CD4-positive, alpha-beta T cell (primary cell): ENCODE results near the gene PZP. TPM values are rescaled to one million over a fixed set of nuclear protein-coding genes. Genes with fewer than 3 reads are reported as not detected.

ENCODE experiments used
- ATAC-seq: fragments of 200-7000 bp; cut with Tn5 transposase; one replicate; pipeline ENCODE4 v1.10.0; 2022; ENCODE audit warnings: mild to moderate bottlenecking; ENCODE audit not compliant: poor library complexity
- CTCF ChIA-PET: fragments of 350-600 bp; sonication (Branson Sonifier 250); formaldehyde crosslinking; loops from one replicate; lab custom pipeline; 2021; ENCODE audit warnings: antibody characterized with exemption, inconsistent platforms; lab: Charles Lee
- POLR2A ChIA-PET: fragments of 350-600 bp; sonication (Branson Sonifier 250); formaldehyde crosslinking; loops from one replicate; lab custom pipeline; 2021; ENCODE audit warnings: antibody characterized with exemption, inconsistent platforms; lab: Charles Lee
- DNase-seq, 14 experiments: peaks; one replicate each; pipeline ENCODE4 v3.0.0-alpha.2; 2013 to 2020; ENCODE audit warnings: mixed read lengths in 2 of 14
- H3K27ac ChIP-seq, 2 donors: one replicate each; pipeline versions ENCODE4 v1.5.1 to v1.7.0; 2013; ENCODE audit warnings: low read length in 2 of 2, low read depth in 1 of 2, mild to moderate bottlenecking in 1 of 2
- H3K27me3 ChIP-seq, 2 experiments: 1 replicate in 1 of 2; 2 replicates in 1 of 2; pipeline versions ENCODE4 v1.6.1 to v1.7.0; 2013; ENCODE audit warnings: low read length in 2 of 2, control low read depth in 1 of 2, mild to moderate bottlenecking in 1 of 2, moderate library complexity in 1 of 2; ENCODE audit not compliant: insufficient read depth in 2 of 2, control insufficient read depth in 1 of 2
- H3K36me3 ChIP-seq: one replicate; pipeline ENCODE4 v1.6.1; 2013; ENCODE audit warnings: low read length, control low read depth; ENCODE audit not compliant: insufficient read depth
- H3K4me1 ChIP-seq: one replicate; pipeline ENCODE4 v1.6.1; 2013; ENCODE audit warnings: low read length, control low read depth; ENCODE audit not compliant: insufficient read depth
- H3K4me3 ChIP-seq: one replicate; pipeline ENCODE4 v1.5.1; 2013; ENCODE audit warnings: mild to moderate bottlenecking, low read length, moderate library complexity
- H3K9me3 ChIP-seq, 2 experiments: 1 replicate in 1 of 2; 2 replicates in 1 of 2; pipeline versions ENCODE4 v1.6.1 to v1.7.0; 2013; ENCODE audit warnings: low read length in 2 of 2, mild to moderate bottlenecking in 2 of 2, control low read depth in 1 of 2, moderate library complexity in 1 of 2; ENCODE audit not compliant: control insufficient read depth in 1 of 2, insufficient read depth in 1 of 2
- H3K27ac Mint-ChIP-seq: one replicate; pipeline ENCODE4 v1.8.0; 2020; ENCODE audit warnings: mixed read lengths
- H3K27me3 Mint-ChIP-seq: one replicate; pipeline ENCODE4 v1.8.0; 2021; ENCODE audit warnings: mixed read lengths
- H3K36me3 Mint-ChIP-seq: one replicate; pipeline ENCODE4 v1.8.0; 2021; ENCODE audit warnings: low read depth, mixed read lengths
- H3K4me1 Mint-ChIP-seq: one replicate; pipeline ENCODE4 v1.8.0; 2021; ENCODE audit warnings: low read depth, mixed read lengths
- H3K4me3 Mint-ChIP-seq: one replicate; pipeline ENCODE4 v1.8.0; 2020; ENCODE audit warnings: mild to moderate bottlenecking, mixed read lengths
- H3K9me3 Mint-ChIP-seq: one replicate; pipeline ENCODE4 v1.8.0; 2020; ENCODE audit warnings: mixed read lengths
- intact Hi-C, 2 experiments: fragments of 100-400 bp; cut with DNase I in 1 of 2; cut with micrococcal nuclease in 1 of 2; formaldehyde crosslinking; loops; one replicate each; pipeline versions ENCODE4 v1.15.1 to v1.9.0; 2023 to 2025; cut with DNase I, micrococcal nuclease
- total RNA-seq, 174 experiments: library from RNA in 2 of 174; stranded (reverse) in 2 of 174; gene quantifications; one replicate each; pipeline ENCODE4 v1.2.3 and lab custom pipeline; 2021 to 2026
- TF ChIP-seq, protein P1 (sequence below): fragments of 200-600 bp; IDR thresholded peaks from one replicate; pipeline ENCODE4 v1.8.0; 2022; ENCODE audit warnings: antibody characterized with exemption, mild to moderate bottlenecking

The PZP gene
- total RNA-seq, 2 experiments from 2014 or later, result not detected

DNA sequence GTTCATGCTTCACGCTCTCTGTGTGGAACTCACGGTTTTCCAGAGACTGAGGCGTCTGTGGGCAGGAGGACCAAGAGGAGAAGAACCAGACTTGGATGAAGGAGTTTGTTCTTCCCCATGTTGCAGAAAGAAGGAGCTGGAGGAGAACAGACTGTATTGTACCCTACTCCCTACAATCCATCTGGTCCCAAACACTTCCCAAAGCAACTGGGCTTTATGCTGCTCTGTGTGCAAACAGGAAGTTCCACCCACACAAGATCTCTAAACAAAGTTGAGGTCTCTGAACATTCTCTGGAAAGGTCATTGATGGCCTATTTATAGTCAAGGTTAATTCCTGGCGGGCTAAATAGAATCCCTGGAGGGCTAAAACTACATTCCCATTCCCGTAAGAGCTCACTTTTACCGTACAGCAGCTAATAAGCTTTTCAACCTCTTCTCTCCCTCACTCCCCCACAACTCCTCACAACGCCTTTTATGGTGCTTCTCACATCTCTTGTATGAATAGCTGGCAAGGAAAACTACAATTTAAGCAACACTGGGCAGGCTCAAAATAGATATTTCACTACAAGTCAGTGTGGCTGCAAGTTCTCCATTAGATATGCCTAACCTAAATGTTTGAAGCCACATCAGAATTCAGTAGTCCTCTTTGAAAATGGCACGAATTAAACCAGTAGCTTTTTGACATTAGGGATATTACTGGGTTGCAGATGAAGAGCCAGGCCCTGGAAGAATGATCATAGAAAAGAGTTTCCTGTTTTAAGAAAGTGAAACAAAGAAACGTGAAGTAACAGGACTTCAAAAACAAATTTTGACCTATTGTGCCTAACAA, 92.2 kb downstream of the PZP start, which contains the start of gene A2M:
Gene A2M, minus strand, starts transcription at position 189 of the 829 bp plus-strand sequence. Its CDS starts 70 bp downstream, at position 119.
- peaks cover 6% of the 10 kb centered on the region for H3K4me1 ChIP-seq
- H3K4me3 ChIP-seq, result no peak within 1 kb of the TSS
- Mint-ChIP-seq H3K4me1 (peaks cover 12% of the 10 kb centered on the region), H3K36me3 (no peaks in the 10 kb centered on the region), H3K27me3 (no peaks in the 10 kb centered on the region), H3K27ac (no peak within 1 kb of the TSS), H3K4me3 (no peak within 1 kb of the TSS), H3K9me3 (no peaks in the 10 kb centered on the region)
- POLR2A ChIA-PET, result no interaction called here
- no peak within 1 kb of the TSS for H3K27ac ChIP-seq
- H3K27me3 ChIP-seq, result no peaks in the 10 kb centered on the region
- intact Hi-C loops, result no loop called here
- H3K36me3 ChIP-seq, result peaks cover 8% of the 10 kb centered on the region
- H3K9me3 ChIP-seq, result no peaks in the 10 kb centered on the region
- DNase-seq (no peak), ATAC-seq (no peak)
- CTCF ChIA-PET, result no interaction called here
- TF ChIP-seq, protein P1, sequence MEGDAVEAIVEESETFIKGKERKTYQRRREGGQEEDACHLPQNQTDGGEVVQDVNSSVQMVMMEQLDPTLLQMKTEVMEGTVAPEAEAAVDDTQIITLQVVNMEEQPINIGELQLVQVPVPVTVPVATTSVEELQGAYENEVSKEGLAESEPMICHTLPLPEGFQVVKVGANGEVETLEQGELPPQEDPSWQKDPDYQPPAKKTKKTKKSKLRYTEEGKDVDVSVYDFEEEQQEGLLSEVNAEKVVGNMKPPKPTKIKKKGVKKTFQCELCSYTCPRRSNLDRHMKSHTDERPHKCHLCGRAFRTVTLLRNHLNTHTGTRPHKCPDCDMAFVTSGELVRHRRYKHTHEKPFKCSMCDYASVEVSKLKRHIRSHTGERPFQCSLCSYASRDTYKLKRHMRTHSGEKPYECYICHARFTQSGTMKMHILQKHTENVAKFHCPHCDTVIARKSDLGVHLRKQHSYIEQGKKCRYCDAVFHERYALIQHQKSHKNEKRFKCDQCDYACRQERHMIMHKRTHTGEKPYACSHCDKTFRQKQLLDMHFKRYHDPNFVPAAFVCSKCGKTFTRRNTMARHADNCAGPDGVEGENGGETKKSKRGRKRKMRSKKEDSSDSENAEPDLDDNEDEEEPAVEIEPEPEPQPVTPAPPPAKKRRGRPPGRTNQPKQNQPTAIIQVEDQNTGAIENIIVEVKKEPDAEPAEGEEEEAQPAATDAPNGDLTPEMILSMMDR, result no peak

DNA sequence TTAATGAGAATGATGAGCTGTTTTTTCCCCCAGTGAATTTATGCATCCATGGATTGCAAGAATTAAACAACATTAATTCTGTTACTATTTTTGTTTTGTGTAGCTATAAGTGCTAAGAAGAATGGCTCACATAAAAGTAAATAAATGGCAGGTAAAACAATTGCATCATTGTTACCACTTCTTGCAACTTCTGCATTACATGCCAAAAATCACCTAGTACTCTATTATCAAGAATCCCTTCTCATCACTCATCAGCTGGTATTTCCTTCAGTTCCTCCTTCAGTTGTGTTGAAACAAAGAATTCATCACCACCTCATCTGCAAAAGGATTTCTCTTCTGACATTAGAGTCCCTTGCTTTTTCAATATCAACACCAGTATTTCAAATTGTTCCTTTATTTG, 93.2 kb downstream of the PZP start:
- DNase-seq (peak in 2 of 14 experiments; percentile 10 to 14), ATAC-seq (no peak)
- Histone ChIP-seq H3K9me3 (no peaks in the 10 kb centered on the region), H3K27me3 (no peaks in the 10 kb centered on the region), H3K4me1 (peaks cover 6% of the 10 kb centered on the region), H3K27ac (no peak overlapping the region), H3K36me3 (peaks cover 8% of the 10 kb centered on the region), H3K4me3 (no peak overlapping the region)
- ChIA-PET CTCF (no interaction called here), POLR2A (no interaction called here)
- Mint-ChIP-seq H3K27me3 (no peaks in the 10 kb centered on the region), H3K27ac (no peak overlapping the region), H3K4me1 (peaks cover 12% of the 10 kb centered on the region), H3K4me3 (no peak overlapping the region), H3K36me3 (no peaks in the 10 kb centered on the region), H3K9me3 (no peaks in the 10 kb centered on the region)
- intact Hi-C loops, result no loop called here
- TF ChIP-seq, protein P1, result no peak

DNA sequence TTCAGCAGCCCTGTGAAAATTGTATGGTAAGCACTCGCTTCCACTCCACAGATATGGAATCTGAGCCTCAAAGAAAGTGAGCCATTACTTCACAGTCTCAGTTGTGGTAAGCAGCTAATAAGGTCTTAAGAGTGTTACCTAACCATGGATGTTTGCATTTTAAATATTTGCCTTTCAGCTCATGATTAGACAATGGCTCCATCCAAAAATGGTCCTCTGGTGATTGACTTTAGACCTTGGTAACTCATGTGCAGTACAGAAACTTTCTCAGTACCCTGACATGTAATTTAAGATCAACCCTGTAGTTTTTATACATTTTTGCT, 94.2 kb downstream of the PZP start:
- no peaks in the 10 kb centered on the region for H3K9me3 Mint-ChIP-seq
- H3K36me3 ChIP-seq, result peaks cover 8% of the 10 kb centered on the region
- peaks cover 12% of the 10 kb centered on the region for H3K4me1 Mint-ChIP-seq
- H3K27ac ChIP-seq, result no peak overlapping the region
- intact Hi-C loops, result no loop called here
- ChIA-PET CTCF (no interaction called here), POLR2A (no interaction called here)
- H3K9me3 ChIP-seq, result no peaks in the 10 kb centered on the region
- no peaks in the 10 kb centered on the region for H3K27me3 ChIP-seq
- H3K4me3 Mint-ChIP-seq, result no peak overlapping the region
- ATAC-seq (no peak), DNase-seq (no peak)
- TF ChIP-seq, protein P1, result no peak
- H3K36me3 Mint-ChIP-seq, result no peaks in the 10 kb centered on the region
- no peaks in the 10 kb centered on the region for H3K27me3 Mint-ChIP-seq
- H3K4me1 ChIP-seq, result peaks cover 6% of the 10 kb centered on the region
- H3K27ac Mint-ChIP-seq, result no peak overlapping the region
- H3K4me3 ChIP-seq, result no peak overlapping the region
